ENCODE results near the gene WDR93. TPM values are rescaled to one million over a fixed set of nuclear protein-coding genes. Genes with fewer than 3 reads are reported as not detected.

Gene WDR93
- total and polyA plus RNA-seq, 2 of the 4 experiments (the other 2 are of a cell fraction), result not detected

Small RNA genes lying within 50 kb of the gene (microRNA-seq; reads per million reads assigned to microRNA genes)
- gene RNU6-132P (ENCODE audit: insufficient read depth, insufficient read length), result not detected

Small RNA genes lying within 50 kb of the gene (small RNA-seq; reads per million reads assigned to genes)
- gene RNU6-132P, result 0 to 3.0 (median 0.24) reads per million in 5 experiments

Other genes with a start within 250 kb of the WDR93 start
- gene RHCG, start 194.2 kb upstream of the WDR93 start, total RNA-seq (2012; rRNA removed), result not detected in 2 replicates
- not detected in 2 replicates for gene RHCG, start 194.2 kb upstream of the WDR93 start, polyA plus RNA-seq (2012; rRNA removed)
- 3.0 and 3.3 TPM in 2 replicates for gene TICRR, start 115.3 kb upstream of the WDR93 start, total RNA-seq (2012; rRNA removed)
- gene TICRR, start 115.3 kb upstream of the WDR93 start, polyA plus RNA-seq (2012; rRNA removed), result 4.0 and 4.2 TPM in 2 replicates
- gene KIF7, start 35.3 kb upstream of the WDR93 start, total RNA-seq (2012; rRNA removed), result 5.0 and 5.3 TPM in 2 replicates
- gene KIF7, start 35.3 kb upstream of the WDR93 start, polyA plus RNA-seq (2012; rRNA removed), result 9.0 and 11.5 TPM in 2 replicates
- under 0.01 TPM in 2 replicates for gene PLIN1, start 11.4 kb upstream of the WDR93 start, total RNA-seq (2012; rRNA removed)
- 0.07 and 0.09 TPM in 2 replicates for gene PLIN1, start 11.4 kb upstream of the WDR93 start, polyA plus RNA-seq (2012; rRNA removed)
- 7.8 and 10.2 TPM in 2 replicates for gene PEX11A, start 57 bp upstream of the WDR93 start, total RNA-seq (2012; rRNA removed)
- 3.3 and 4.2 TPM in 2 replicates for gene PEX11A, start 57 bp upstream of the WDR93 start, polyA plus RNA-seq (2012; rRNA removed)
- gene MESP1, start 60.4 kb downstream of the WDR93 start, total RNA-seq (2012; rRNA removed), result under 0.01 TPM in 1 of 2 replicates, not detected in the other
- 0.10 and 0.13 TPM in 2 replicates for gene MESP1, start 60.4 kb downstream of the WDR93 start, polyA plus RNA-seq (2012; rRNA removed)
- 0.18 and 0.28 TPM in 2 replicates for gene MESP2, start 85.5 kb downstream of the WDR93 start, total RNA-seq (2012; rRNA removed)
- gene MESP2, start 85.5 kb downstream of the WDR93 start, polyA plus RNA-seq (2012; rRNA removed), result 0.32 and 0.34 TPM in 2 replicates
- 8.4 and 8.6 TPM in 2 replicates for gene ANPEP, start 124.0 kb downstream of the WDR93 start, total RNA-seq (2012; rRNA removed)
- 40.4 and 47.0 TPM in 2 replicates for gene ANPEP, start 124.0 kb downstream of the WDR93 start, polyA plus RNA-seq (2012; rRNA removed)
- 34.1 and 44.4 TPM in 2 replicates for gene AP3S2, start 203.2 kb downstream of the WDR93 start, total RNA-seq (2012; rRNA removed)
- 10.1 and 12.6 TPM in 2 replicates for gene AP3S2, start 203.2 kb downstream of the WDR93 start, polyA plus RNA-seq (2012; rRNA removed)
- 3.9 and 5.6 TPM in 2 replicates for gene ARPIN, start 222.1 kb downstream of the WDR93 start, total RNA-seq (2012; rRNA removed)
- gene ARPIN, start 222.1 kb downstream of the WDR93 start, polyA plus RNA-seq (2012; rRNA removed), result 7.7 and 8.8 TPM in 2 replicates

Measured in IMR-90 (cell line).